Mesothelial cell of epicardium (in vitro differentiated cells): ENCODE results near the gene ZNRF3. TPM values are rescaled to one million over a fixed set of nuclear protein-coding genes. Genes with fewer than 3 reads are reported as not detected.
A peak's percentile ranks its signal among the peaks of the same experiment; 100 is the strongest.

Source experiments
- DNase-seq, 2 experiments: peaks; one replicate each; pipeline ENCODE4 v3.0.0; 2021; ENCODE audit warnings: low spot score in 2 of 2; ENCODE audit not compliant: unreplicated experiment in 2 of 2
- H3K27ac Mint-ChIP-seq: 2 replicates; pipeline ENCODE4 v1.8.0; 2021; ENCODE audit warnings: mixed read lengths
- H3K27me3 Mint-ChIP-seq: 2 replicates; pipeline ENCODE4 v1.8.0; 2021; ENCODE audit warnings: low read depth, mixed read lengths
- H3K36me3 Mint-ChIP-seq: 2 replicates; pipeline ENCODE4 v1.8.0; 2021; ENCODE audit warnings: mixed read lengths
- H3K4me1 Mint-ChIP-seq: 2 replicates; pipeline ENCODE4 v1.8.0; 2021; ENCODE audit warnings: mixed read lengths
- H3K4me3 Mint-ChIP-seq: 2 replicates; pipeline ENCODE4 v1.8.0; 2021; ENCODE audit warnings: mild to moderate bottlenecking, moderate library complexity, mixed read lengths
- H3K9me3 Mint-ChIP-seq: 2 replicates; pipeline ENCODE4 v1.8.0; 2021; ENCODE audit warnings: mixed read lengths
- total RNA-seq: library from RNA; stranded (reverse); gene quantifications from 3 replicates; pipeline ENCODE4 v1.2.1, GENCODE V29; 2021
- TF ChIP-seq, protein P1 (sequence below): fragments of 200-600 bp; sonication (generic); IDR thresholded peaks from one replicate; pipeline ENCODE4 v1.5.0; 2021; ENCODE audit warnings: antibody characterized with exemption; ENCODE audit not compliant: unreplicated experiment

The ZNRF3 gene
- total RNA-seq, 1 donor from 2014 or later: 37.3 TPM

DNA sequence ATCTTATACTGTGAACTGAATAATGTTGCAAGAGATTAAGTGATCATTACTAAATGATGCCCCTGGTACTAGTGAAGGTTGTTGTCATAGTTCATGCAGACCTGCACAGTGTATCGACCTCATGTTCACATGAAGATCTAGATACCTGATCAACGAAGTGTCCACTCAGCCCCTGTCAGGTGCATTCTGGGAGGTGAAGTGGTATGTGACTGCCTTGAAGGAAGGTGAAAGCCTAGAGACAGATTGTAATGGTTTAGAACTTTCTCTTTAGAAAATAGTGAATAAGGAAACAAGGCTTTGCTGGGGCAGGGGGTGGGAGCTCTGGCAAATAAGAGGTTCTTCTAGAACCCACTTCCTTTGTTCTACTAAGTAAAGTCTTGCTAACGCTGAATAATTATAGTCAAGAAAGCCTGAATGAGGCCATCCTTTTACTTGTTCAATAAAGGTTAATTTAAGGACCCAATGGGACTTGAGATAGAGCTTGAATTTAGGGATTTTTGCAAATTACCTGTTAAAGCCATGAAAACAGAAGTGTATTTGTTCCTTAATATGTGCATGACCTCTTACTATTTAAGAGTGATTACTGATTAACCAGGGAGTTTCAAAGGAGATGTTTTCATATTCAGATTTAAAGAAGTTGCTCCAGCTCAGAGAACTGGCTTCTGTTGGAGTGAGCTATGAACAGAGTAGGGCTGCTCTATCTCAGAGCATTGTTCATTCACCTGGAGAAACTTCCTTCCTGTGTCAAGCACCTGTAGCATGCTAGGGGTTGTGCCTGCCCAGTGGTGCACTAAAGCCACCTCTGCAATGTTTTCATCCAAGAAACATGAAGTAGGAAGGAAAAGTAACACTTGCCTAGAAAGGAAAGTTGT lies 132.9 kb downstream of the ZNRF3 start:
- Mint-ChIP-seq H3K4me1 (peaks cover 24% of the 10 kb centered on the region), H3K4me3 (no peak overlapping the region), H3K9me3 (peaks cover 8% of the 10 kb centered on the region)

DNA sequence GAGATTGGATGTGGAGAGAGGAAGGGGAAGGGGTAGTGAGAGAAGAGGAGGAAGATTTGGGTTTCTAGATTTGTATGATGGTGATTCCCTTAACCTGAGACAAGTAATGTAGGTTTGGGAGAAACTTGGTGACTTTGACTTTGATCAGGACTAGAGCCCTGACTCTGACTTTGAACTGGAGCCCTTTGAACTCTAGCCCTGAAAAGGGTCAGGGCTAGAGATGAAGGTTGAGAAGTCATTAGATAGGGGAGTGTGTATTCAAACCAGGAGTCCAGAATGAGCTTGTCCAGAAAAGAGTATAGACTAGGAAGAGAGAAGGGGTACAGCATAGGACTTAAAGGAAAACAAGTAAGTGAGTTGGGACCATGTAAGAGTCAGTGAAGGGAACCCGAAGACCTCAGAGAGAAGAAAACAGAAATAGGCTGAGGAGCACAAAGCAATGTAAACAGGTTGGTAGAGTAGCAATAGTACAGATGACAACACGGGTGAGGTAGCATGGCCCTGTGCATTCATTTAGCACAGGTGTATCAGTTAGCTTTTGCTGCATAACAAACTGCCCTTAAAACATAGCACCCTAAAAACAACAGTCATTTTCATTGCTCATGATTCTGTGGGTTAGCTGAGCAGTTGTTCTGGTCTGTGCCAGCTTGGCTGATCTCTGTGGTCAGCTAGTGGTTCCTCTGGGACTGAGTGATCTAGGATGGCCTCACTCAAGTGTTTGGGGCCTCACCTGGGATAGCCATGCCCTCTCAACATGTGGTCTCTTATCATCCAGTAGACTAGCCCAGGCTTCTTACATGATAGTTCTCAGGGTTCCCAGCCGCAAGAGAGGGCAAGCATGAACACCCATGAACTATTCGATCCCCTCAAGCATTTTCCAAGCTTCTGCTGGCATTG lies 135.2 kb downstream of the ZNRF3 start:
- Mint-ChIP-seq H3K4me3 (no peak overlapping the region), H3K27ac (no peak overlapping the region), H3K36me3 (peaks cover 20% of the 10 kb centered on the region), H3K4me1 (peaks cover 23% of the 10 kb centered on the region), H3K27me3 (no peaks in the 10 kb centered on the region), H3K9me3 (peaks cover 8% of the 10 kb centered on the region)
- DNase-seq: no peak
- TF ChIP-seq, protein P1, sequence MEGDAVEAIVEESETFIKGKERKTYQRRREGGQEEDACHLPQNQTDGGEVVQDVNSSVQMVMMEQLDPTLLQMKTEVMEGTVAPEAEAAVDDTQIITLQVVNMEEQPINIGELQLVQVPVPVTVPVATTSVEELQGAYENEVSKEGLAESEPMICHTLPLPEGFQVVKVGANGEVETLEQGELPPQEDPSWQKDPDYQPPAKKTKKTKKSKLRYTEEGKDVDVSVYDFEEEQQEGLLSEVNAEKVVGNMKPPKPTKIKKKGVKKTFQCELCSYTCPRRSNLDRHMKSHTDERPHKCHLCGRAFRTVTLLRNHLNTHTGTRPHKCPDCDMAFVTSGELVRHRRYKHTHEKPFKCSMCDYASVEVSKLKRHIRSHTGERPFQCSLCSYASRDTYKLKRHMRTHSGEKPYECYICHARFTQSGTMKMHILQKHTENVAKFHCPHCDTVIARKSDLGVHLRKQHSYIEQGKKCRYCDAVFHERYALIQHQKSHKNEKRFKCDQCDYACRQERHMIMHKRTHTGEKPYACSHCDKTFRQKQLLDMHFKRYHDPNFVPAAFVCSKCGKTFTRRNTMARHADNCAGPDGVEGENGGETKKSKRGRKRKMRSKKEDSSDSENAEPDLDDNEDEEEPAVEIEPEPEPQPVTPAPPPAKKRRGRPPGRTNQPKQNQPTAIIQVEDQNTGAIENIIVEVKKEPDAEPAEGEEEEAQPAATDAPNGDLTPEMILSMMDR: no peak

More for the DNA sequence above, 132.9 kb downstream of the ZNRF3 start:
- DNase-seq: no peak
- TF ChIP-seq, protein P1: no peak
- Mint-ChIP-seq H3K36me3 (peaks cover 20% of the 10 kb centered on the region), H3K27me3 (no peaks in the 10 kb centered on the region), H3K27ac (peak overlapping the region; percentile 37)

DNA sequence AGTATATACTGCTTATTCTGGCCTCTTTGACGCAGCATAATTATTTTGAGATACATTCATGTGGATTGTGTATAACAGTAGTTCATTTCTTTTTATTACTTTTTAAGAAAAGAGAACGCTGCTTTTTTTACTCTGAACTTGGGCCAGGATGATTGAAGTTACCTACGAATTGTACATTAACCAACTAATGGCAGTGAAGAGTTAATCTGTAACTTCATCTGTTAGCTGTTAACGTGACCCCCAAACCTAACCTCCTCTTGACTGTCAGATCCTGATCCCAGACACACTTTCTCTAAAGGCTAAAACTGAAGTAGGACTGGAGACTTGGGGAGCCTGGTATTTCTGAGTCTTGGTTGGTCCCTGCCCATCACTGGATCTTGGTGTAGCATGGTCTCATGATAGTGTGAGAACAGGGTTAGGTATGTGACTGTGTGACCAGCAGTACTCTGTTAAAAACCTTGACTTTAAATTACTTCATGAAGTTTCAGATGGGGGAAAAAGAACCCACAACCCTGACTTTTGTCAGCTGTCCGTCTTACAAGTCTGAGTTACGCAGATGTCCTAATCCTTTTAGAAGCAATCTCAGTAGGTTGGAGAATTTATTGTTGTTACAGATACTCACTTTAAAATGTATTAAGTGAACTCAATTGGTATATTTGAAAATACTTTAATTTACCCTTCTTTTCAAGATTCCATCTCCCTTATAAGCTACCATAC lies 138.9 kb downstream of the ZNRF3 start:
- DNase-seq: no peak
- peaks cover 24% of the 10 kb centered on the region for H3K4me1 Mint-ChIP-seq
- TF ChIP-seq, protein P1: no peak
- no peaks in the 10 kb centered on the region for H3K27me3 Mint-ChIP-seq
- H3K4me3 Mint-ChIP-seq: no peak overlapping the region
- H3K9me3 Mint-ChIP-seq: peaks cover 8% of the 10 kb centered on the region
- peaks cover 22% of the 10 kb centered on the region for H3K36me3 Mint-ChIP-seq
- peak overlapping the region; percentile 8 for H3K27ac Mint-ChIP-seq

DNA sequence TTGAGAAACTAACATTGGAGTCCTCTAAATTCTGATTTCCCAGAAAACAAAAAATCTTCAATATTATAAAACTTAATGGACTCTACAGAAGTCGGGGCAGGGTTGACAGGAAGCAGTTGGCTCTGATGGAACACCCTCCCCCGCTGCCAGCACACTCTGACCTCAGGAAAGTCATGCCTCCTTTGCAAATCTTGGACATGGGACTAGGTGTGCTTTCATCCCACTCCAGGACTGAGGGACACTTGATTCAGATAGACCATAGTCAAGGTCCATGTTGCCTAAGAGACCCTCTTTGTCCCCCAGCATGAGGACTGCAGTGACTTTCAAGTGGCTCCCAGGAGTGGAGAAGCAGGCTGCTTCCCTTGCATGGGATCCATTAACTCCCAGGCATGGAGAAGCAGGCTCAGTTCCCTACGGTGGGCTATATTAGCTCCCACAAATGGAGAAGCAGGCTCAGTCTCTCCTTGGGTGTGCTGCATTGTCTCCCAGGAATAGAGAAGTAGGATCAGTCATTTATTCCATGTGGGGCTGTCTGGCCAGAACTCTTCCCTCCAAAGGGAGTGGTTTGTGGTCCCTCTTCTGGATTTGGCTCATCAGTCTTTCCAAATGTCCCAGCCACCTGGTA lies 139.9 kb downstream of the ZNRF3 start:
- Mint-ChIP-seq H3K27me3 (no peaks in the 10 kb centered on the region), H3K4me3 (no peak overlapping the region), H3K9me3 (peaks cover 4% of the 10 kb centered on the region), H3K4me1 (peaks cover 28% of the 10 kb centered on the region), H3K27ac (peak overlapping the region; percentile 47), H3K36me3 (peaks cover 16% of the 10 kb centered on the region)
- no peak for DNase-seq
- TF ChIP-seq, protein P1: no peak

DNA sequence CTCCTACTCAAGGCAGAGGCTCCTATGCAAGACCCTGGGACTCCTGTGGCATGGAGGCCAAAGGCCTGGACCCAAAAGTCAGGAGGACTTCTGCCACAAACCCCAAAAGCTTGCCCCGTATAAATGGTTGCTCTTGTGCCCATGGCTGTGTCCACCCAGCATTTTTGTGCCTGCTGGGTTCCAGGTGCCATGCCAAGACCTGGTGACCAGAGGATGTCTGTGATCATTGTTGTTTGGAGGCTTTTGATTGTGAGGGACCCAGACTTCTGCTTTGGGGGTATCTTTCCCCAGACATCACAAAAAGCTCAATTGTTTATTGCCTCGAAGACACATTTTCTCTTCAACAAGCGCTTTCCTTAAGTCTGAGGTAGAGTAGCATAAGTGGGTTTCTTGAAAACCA lies 143.2 kb downstream of the ZNRF3 start:
- no peaks in the 10 kb centered on the region for H3K27me3 Mint-ChIP-seq
- no peak overlapping the region for H3K4me3 Mint-ChIP-seq
- TF ChIP-seq, protein P1: no peak
- peaks cover 57% of the 10 kb centered on the region for H3K4me1 Mint-ChIP-seq
- H3K36me3 Mint-ChIP-seq: peaks cover 5% of the 10 kb centered on the region
- DNase-seq: no peak
- H3K9me3 Mint-ChIP-seq: no peaks in the 10 kb centered on the region
- no peak overlapping the region for H3K27ac Mint-ChIP-seq
